Stimulated activated CD4-positive, alpha-beta T cell treated with anti-CD3 and anti-CD28 coated beads, Interleukin-1b, Interleukin-23, amount 100 ng/mL, for 1 hour (primary cell): ENCODE data around the gene AAK1.
"Not testable (repeated sequence)": the region's sequence is repeated elsewhere in the genome, so short reads cannot be mapped to it uniquely, and the experiment has no call there.

Experiments used
- DNase-seq, 2 donors: peaks; one replicate each; pipeline ENCODE4 v3.0.0-alpha.2; 2020; ENCODE audit warnings: low read depth in 2 of 2

The AAK1 gene

GRCh38 chr2:69643602-69644505 is at the start of gene AAK1:
AAK1 (minus strand) TSS chr2:69643739; CDS start chr2:69643040, 699 bp downstream.
- peak; percentile 40 to 68 for DNase-seq

GRCh38 chr2:69692424-69692823 is 48.9 kb upstream of the AAK1 start:
- DNase-seq, result no peak

DNA sequence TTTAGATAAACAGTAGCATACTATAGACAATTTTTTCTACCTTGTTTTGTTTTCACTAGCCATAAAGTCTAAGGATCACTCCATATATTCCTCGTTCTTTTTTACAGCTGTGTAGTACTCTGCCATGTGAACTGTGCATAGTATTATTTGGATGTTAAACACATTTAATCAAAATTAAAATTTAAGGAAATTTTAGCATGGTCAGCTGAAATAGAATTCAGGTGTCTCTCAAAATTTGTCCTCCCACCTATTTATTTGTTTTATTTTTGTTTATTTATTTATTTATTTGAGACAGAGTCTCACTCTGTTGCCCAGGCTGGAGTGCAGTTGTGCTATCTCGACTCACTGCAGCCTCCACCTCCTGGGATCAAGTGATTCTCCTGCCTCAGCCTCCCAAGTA is 46.4 kb upstream of the AAK1 start:
- DNase-seq, result no peak

- no peak for DNase-seq
Observed at GRCh38 chr2:69689466-69689865, 45.9 kb upstream of the AAK1 start.

- no peak for DNase-seq
Observed at GRCh38 chr2:69687971-69688611, 44.6 kb upstream of the AAK1 start.

- DNase-seq, result no peak
Observed at GRCh38 chr2:69686813-69687212, 43.3 kb upstream of the AAK1 start.

DNA sequence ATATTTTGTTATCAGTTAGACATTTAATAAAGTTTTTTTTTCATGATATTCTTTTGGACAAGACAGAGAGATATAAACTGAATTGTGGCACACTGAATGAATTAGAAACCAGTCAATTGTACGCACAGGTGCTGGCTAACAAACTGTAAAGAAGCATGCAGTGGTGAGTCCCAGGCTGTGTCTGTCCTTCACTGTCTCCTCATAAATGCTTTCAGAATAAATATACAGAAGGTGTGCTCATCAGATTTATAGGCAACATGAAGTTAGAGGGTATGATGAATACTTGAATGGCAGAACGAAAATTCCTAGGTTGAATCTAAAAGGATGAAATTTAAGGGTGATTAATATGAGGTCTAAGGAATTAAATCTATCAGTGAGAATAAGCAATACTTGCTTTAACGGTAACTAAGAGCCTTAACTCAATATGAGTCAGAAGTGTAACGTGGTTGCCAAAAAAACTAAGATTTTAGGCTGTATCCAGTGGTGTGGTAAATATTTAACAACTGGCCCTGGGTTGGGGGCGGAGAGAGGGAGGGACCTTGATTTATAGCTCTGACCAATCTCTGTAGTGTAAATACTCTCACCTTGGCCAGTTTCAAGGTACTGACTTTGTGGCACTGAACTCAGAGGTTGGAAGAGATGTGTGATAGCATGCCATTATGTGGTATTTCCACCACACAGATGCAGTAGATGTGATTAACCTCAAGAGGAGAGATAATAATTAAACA is 41.9 kb upstream of the AAK1 start:
- no peak for DNase-seq

DNA sequence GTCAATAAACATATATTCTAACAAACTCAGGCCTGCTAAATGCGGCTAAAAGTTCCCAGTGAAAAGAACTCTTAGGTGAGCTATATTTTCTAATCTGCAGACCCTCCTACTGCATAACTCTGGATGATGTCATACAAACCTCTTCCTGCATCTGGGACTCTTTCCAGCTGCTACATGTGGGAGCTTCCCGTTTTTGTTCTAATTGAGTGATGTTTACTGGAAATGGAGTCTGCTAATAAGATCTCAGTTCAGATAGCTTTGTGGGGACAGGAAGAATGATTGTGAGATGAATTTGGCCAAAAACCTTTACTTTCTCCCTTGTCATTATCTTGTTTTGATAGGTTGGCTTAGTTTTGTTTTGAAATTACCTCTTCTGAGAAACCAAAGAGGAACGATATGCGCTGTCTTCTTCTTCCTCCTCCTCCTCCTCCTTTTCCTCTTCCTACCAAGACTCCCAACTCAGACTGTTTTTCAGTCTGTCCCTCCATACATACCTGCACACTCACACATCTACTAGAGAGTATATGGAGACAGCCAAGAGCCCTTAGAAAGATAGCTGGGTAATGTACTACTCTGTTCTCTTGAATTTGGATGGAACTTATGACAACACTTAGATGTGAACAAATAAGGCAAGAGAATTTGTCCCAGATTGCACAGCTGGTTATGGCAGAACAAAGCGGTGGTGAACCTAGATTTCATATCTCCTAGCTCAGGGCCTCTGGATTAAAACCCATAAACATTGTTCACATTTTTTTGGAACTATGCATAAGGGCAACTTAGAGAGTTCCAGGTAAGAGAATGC is 39.8 kb upstream of the AAK1 start:
- DNase-seq, result no peak

- no peak for DNase-seq
Observed at GRCh38 chr2:69682525-69682924, 39.0 kb upstream of the AAK1 start.

- DNase-seq, result no peak
Observed at GRCh38 chr2:69680001-69680675, 36.6 kb upstream of the AAK1 start.

GRCh38 chr2:69677914-69678313 is 34.4 kb upstream of the AAK1 start:
- DNase-seq, result no peak

DNA sequence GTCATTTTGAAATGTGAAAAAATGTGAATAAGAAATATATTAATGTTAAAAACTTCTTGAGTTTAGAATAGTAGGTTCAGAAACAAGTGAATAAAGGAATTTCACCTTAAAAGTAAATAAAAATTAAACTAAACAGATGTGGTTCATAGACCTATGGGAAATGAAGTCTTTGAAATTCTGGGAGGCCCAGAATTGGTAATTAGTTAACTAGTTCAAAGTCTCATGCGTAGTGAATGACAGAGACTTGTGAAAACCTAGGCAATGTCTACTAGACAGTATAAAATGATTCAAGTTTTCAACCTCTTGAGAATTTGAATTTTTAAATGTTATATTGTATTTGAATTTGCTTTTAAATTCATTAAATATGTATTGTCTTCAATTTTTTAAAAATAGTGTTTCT is 32.6 kb upstream of the AAK1 start:
- no peak for DNase-seq

GRCh38 chr2:69674316-69674670 is 30.8 kb upstream of the AAK1 start:
- DNase-seq, result no peak

- DNase-seq, result not testable (repeated sequence)
Observed at GRCh38 chr2:69673098-69673497, 29.6 kb upstream of the AAK1 start.

DNA sequence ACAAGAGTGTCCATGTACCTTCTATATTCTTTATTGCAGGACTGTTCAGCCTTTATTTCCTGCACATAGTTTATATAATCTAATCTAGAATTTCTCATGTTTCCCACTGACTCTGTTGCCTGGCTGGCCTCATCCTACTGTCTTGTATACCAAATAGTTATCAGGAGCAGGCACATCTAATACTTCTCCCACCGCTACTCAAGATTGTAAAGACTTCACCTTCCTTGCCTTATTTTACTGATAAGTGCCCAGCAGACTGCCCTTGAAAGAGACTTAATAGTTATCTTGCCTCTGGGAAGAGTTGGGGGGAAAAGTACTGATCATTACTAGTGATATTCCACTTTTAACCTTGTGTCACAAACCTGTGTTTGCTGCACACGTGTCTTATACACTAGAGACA is 26.1 kb upstream of the AAK1 start:
- DNase-seq, result no peak

DNA sequence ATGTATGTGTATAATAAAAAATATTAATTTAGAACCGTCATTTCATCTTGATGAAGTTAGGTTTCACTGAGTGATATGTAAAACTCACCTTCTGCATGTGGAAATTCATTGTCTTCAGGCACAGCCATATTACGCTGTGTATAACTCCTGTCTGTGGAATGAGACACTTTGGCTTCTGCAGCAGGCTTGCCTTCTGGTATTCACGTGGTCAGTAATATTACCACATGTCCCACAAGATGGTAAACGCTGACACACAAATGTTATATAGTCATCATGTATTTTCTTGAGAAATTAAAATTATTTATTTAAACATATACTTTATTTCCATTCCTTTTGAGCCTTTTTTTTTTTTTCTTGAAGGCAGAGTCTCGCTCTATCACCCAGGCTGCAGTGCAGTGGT is 25.1 kb upstream of the AAK1 start:
- DNase-seq, result no peak

GRCh38 chr2:69667805-69668382 is 24.4 kb upstream of the AAK1 start:
- no peak for DNase-seq

DNA sequence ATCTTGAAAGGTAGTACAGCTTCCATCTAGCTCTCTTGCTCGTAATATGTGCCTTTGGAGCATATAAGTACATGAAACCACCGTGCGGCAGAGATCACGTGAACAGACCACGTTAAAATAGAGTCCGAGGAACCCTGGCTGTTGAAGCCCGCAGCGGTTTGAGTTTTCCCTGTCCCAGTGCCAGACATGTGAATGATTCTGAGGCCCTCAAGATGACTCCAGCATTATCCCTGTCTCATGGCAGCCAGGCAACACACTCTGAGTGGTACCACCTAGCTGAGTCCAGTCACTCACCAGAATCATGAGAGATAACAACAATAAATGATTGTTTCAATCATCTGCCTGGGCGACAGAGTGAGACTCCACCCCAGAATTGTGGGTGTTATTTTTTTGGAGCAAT is 21.6 kb upstream of the AAK1 start:
- DNase-seq, result no peak

DNA sequence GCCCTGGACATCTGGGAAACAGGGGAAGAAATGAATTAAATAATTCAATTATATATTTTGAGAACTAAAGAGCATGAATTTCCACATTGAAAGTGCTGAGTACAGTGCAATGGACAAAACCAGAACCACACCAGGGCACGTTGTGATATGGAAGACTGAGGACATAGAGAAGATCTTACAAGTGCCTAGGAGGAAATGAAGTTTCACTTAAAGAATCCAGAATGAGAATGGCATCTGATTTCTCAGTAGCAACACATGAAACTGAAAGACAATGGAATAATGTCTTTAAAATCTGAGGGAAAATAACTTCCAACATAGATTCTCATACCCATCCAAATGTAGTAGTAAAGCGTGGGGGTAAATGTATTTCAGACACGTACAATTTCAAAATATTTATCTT is 20.3 kb upstream of the AAK1 start:
- no peak for DNase-seq

- DNase-seq, result not testable (repeated sequence)
Observed at GRCh38 chr2:69662547-69662946, 19.0 kb upstream of the AAK1 start.

DNA sequence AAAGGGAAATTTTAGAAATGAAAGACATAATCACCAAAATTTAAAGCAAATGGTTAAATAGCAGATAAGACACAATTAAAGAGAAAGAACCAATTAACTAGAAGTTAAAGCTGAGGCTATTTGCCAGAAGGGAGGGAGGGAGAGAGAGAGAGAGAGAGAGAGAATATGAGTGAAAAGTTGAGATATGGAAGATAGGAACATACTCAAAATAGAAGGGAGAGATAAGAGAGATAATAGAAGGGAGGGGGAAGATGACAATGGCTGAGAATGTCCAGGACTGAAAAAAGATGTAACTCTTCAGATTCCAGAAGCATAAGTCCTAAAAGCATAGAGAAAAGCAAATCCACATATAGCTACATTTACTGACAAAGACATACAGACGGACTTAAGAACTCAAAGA is 17.1 kb upstream of the AAK1 start:
- DNase-seq, result no peak
